ENCODE data around the gene HDAC4.

Gene HDAC4

DNA sequence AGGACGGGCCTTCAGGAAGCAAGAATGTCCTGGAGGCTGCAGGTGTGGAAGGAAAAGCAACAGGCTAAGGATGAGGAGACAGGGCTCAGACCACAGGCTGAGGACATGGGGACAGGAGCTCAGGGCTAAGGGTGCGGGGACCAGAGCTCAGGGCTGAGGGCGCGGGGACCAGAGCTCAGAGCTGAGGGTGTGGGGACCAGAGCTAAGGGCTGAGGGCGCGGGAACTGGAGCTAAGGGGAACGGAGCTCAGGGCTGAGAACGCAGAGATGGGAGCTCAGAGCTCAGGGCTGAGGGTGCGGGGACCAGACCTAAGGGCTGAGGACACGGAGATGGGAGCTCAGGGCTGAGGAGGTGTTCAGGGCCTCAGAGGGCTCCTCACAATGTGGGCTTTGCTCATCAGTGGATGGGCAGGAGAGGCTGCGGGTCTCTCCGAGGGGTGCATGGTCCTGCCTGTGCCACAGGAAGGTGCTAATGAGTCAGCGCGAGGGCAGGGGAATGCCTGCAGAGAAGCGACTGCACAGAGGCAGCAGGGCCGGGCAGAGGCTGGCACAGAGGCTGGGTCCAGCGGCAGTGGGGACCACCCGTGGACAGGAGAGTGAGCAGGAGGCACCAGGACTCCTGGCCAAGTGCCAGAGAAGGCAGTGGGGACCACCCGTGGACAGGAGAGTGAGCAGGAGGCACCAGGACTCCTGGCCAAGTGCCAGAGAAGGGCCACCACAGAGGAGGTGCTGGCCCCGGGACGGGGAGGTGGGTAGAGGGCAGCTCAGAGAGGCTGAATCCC is 281.3 kb downstream of the HDAC4 start:
- DNase-seq = no peak
- in situ Hi-C loops (cut with MboI; ENCODE audit: low pct_unique_long_range_greater_than_20kb, low sequenced_read_pairs) = no loop called here

GRCh38 chr2:239118675-239119211 is 282.1 kb downstream of the HDAC4 start:
- no peak for DNase-seq

DNA sequence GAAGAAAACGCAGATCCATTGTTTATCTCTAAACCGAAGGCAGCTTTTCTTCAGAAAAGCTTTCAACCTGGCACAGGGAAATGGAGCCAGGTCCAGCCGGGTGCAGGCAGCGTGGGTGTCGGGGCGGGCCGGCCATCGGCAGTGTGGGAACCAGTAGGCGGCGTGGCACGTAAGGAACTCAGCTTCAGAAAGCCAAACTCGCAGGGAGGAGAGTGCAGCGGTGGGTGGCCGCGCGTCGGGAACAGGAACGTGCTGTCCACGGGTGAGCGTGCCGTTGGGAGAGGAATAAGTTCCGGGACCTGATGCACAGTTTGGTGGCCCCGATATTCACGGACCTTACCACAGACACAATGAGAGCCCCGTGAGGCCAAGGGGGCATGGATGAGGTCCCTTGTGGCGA is 282.6 kb downstream of the HDAC4 start:
- in situ Hi-C loops (cut with MboI; ENCODE audit: low pct_unique_long_range_greater_than_20kb, low sequenced_read_pairs) = no loop called here

More at GRCh38 chr2:239118675-239119211, 282.1 kb downstream of the HDAC4 start:
- in situ Hi-C loops (cut with MboI; ENCODE audit: low pct_unique_long_range_greater_than_20kb, low sequenced_read_pairs) = no loop called here

GRCh38 chr2:239117831-239118230 is 283.0 kb downstream of the HDAC4 start:
- DNase-seq = no peak
- in situ Hi-C loops (cut with MboI; ENCODE audit: low pct_unique_long_range_greater_than_20kb, low sequenced_read_pairs) = no loop called here

More for the DNA sequence above, 282.6 kb downstream of the HDAC4 start:
- no peak for DNase-seq

GRCh38 chr2:239116456-239117246 is 284.2 kb downstream of the HDAC4 start:
- in situ Hi-C loops (cut with MboI; ENCODE audit: low pct_unique_long_range_greater_than_20kb, low sequenced_read_pairs) = no loop called here
- no peak for DNase-seq

GRCh38 chr2:239115616-239116015 is 285.2 kb downstream of the HDAC4 start:
- DNase-seq = no peak
- in situ Hi-C loops (cut with MboI; ENCODE audit: low pct_unique_long_range_greater_than_20kb, low sequenced_read_pairs) = no loop called here

- DNase-seq = peak; percentile 58
- in situ Hi-C loops (cut with MboI; ENCODE audit: low pct_unique_long_range_greater_than_20kb, low sequenced_read_pairs) = no loop called here
These were observed 286.1 kb downstream of the HDAC4 start for GRCh38 chr2:239114616-239115265.

GRCh38 chr2:239114119-239114581 is 286.7 kb downstream of the HDAC4 start:
- in situ Hi-C loops (cut with MboI; ENCODE audit: low pct_unique_long_range_greater_than_20kb, low sequenced_read_pairs) = no loop called here
- DNase-seq = peak; percentile 50

GRCh38 chr2:239113615-239114014 is 287.2 kb downstream of the HDAC4 start:
- no peak for DNase-seq
- in situ Hi-C loops (cut with MboI; ENCODE audit: low pct_unique_long_range_greater_than_20kb, low sequenced_read_pairs) = no loop called here

- DNase-seq = no peak
- in situ Hi-C loops (cut with MboI; ENCODE audit: low pct_unique_long_range_greater_than_20kb, low sequenced_read_pairs) = no loop called here
These were observed 287.6 kb downstream of the HDAC4 start for GRCh38 chr2:239113171-239113570.

DNA sequence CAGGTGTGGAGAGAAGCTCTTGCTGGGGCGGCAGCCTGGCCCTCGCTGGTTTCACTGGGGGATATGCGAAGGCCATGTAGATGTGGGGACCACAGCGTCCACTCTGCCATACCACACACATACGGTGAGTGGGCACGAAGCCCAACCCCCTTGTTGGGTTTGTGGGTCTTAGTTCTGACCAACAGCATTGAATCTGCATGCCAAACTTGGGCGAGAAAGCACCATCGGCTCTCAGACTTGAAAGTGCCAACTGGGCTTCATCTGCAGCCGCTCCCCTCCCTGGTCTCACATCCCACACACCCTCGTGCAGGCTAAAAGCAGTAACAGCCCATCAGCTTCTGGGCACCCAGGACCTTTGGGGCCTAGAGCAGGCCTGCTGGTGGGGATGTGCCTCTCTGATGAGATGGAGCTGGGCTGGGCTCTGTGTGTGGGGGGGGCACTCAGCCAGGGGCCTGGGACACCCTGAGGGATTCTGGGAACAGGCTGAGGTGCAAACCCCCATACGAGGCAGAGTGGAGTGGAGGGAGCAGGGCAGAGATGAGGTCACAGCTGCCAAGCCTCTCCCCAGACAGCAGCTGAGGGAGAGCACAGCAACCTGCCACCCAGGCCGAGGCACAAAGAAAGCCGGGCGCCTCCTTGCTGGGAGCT is 288.6 kb downstream of the HDAC4 start:
- in situ Hi-C loops (cut with MboI; ENCODE audit: low pct_unique_long_range_greater_than_20kb, low sequenced_read_pairs) = no loop called here
- DNase-seq = no peak

DNA sequence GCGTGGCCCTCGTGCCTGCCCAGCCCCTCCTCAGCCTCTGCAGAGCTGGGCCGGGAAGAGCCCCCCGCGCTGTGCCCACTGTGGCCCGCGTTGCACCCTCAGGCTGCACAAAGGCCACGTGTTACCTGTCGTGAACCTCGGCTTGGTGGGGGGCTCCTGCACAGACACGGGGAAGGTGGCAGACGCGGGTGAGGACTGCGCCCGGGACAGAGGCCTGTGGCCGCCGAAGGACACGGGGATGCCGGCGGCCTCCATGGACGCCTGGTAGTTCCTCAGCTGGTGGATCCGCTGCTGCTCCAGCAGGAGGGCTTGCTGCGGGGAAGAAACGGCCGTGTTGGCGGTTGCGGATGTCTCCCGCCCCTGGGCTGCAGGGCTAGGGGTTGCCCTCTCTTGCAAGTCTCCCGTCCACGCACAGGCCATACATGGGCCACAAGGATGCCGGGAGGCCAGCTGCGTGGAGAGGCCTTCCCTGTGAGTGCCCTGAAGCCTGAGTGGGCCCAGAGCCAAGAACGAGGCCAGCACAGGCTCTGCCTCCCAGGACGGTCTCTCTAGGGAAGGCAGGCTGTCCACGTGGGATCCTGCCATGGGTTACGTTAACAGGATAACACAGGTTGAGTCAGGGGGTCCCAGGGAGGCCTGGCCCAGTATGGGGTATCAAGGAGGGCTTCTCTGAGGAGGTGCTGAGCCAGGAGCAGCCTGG is 289.3 kb downstream of the HDAC4 start:
- in situ Hi-C loops (cut with MboI; ENCODE audit: low pct_unique_long_range_greater_than_20kb, low sequenced_read_pairs) = no loop called here
- DNase-seq = no peak

GRCh38 chr2:239110595-239111048 is 290.2 kb downstream of the HDAC4 start:
- in situ Hi-C loops (cut with MboI; ENCODE audit: low pct_unique_long_range_greater_than_20kb, low sequenced_read_pairs) = no loop called here
- no peak for DNase-seq

DNA sequence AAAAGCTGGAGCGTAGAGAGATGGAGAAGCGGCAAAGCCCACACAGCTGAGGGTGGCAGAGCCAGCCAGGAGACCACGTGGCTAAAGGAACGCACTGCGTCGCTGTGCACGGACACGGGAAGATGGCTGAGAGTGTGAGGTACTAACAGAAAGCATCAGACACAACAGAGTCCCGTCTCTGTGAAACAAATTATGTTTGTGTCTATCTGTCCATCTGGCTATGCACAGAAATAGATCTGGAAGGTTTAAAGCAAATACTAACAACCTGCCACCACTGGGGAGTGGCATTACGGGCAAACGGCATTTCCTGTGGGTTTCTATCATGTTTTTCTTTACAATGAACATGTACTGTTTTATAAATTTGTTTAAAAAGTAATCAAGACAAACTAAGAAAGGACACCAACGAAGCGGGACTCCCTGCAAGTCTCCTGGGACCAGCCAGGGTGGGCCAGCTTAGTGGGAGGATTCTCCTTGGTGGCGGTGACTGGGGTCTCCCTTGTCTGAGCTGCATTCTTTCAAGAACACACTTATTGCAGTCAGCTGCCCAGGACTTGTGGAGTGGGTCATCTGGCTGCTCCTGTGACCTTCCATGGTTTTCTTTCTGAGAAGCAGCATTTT is 290.8 kb downstream of the HDAC4 start:
- in situ Hi-C loops (cut with MboI; ENCODE audit: low pct_unique_long_range_greater_than_20kb, low sequenced_read_pairs) = no loop called here
- DNase-seq = no peak

GRCh38 chr2:239109041-239109927 is 291.5 kb downstream of the HDAC4 start:
- DNase-seq = no peak
- in situ Hi-C loops (cut with MboI; ENCODE audit: low pct_unique_long_range_greater_than_20kb, low sequenced_read_pairs) = no loop called here

DNA sequence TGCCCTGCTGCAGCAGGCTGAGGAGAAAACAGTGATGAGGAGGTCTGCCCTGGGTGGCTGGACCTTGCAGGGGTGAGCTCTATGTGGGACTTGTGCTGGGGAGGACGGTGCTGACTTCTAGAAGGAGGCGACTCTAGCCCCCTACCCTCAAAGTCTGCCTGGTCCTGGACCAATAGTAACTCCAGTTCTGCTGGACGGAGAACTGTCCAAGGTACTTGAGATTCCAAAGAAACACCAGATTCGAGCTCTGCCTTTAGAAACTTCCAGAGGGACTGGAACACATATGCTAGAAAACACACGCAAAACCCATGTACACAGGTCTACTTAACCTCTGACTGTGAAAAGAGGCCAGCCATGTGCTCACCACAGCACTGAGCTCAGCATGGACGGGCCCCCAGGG is 292.4 kb downstream of the HDAC4 start:
- in situ Hi-C loops (cut with MboI; ENCODE audit: low pct_unique_long_range_greater_than_20kb, low sequenced_read_pairs) = no loop called here
- no peak for DNase-seq

GRCh38 chr2:239107936-239108335 is 292.9 kb downstream of the HDAC4 start:
- in situ Hi-C loops (cut with MboI; ENCODE audit: low pct_unique_long_range_greater_than_20kb, low sequenced_read_pairs) = no loop called here
- no peak for DNase-seq
